HG03280 (cell line): ENCODE results near the gene SEMA4G.

Experiments used
- ATAC-seq: cut with Tn5 transposase; IDR thresholded peaks from one replicate; pipeline ENCODE4 v1.9.1; 2021; ENCODE audit warnings: mild to moderate bottlenecking, moderate library complexity; ENCODE audit not compliant: unreplicated experiment

The SEMA4G gene

GRCh38 chr10:100969187-100970075 is at the start of gene SEMA4G:
TSS of gene SEMA4G (plus strand) at chr10:100969504. CDS start at chr10:100972913, 3,409 bp downstream.
- no peak for ATAC-seq

GRCh38 chr10:100923580-100923979 is 45.7 kb upstream of the SEMA4G start:
- ATAC-seq = no peak

- ATAC-seq = no peak
These were observed 42.0 kb upstream of the SEMA4G start for GRCh38 chr10:100927266-100927665.

- ATAC-seq = no peak
These were observed 41.3 kb upstream of the SEMA4G start for GRCh38 chr10:100928039-100928438.

DNA sequence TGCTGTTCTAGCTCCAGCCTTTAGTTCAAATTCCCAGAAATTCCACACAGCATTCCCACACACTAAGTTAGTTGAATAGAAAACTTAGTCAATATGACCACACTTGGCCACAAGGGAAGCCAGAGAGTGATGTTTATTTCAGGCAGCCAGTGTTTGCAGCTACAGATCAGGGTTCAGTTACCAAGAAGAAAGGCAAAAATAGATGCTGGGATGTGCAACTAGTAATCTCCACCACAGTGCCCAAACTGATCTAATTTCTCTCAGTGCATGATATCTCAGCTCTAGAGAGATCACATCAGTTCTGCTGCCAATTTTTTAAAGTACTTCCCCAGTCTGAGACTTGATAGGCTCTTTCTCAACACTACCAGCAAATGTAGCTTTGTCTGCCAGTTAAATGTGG is 38.9 kb upstream of the SEMA4G start:
- ATAC-seq = no peak

DNA sequence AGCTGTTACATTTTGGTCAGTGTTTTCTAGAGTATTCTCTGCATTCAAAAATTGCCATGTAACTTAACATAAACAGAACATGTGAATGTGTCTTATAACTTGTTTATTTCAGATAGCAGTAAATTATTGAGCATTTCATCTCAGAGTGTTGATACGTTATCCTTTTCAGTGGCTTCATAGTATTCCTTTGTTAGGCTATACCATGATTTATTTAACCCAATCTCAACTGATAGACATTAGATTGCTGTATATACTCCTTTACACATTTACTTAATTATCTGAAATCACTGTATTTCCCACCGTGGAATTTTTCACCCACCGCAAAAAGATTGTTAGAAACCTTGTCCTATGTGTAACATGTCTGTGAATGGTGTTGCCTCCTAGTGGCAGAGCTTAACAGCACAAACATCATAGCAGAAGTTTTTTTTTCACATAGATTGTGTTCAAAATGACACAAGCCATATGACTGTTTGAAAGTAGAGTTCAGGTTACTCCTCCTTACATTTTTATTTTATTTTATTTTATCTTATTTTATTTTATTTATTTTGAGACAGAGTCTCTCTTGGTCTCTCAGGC is 35.1 kb upstream of the SEMA4G start:
- no peak for ATAC-seq

DNA sequence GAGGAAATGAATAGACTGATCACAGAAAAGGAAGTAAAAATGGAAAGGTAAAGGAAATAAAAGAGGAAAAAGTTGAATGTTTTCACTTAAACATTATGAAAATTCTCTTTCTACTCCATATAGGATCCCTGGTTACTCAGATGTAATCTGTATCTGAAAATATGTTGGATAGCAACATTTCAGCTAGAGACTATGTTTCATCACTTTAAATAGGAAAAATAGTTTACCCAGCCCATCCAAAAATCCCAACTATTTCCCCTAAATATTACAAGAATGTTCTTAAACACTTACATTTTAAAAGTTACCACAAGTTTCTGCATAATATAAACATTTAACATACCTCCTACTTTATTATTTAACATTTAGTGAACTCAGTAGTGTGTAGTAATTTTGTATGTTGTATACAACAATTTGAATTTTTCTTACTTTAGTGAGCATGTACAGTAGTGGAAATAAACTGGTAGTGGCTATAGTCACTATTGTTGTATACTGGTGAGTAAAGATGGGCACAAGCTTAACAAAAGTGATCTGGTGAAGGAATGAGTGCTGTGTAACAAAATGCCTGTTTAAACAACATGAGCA is 29.4 kb upstream of the SEMA4G start:
- ATAC-seq = no peak

DNA sequence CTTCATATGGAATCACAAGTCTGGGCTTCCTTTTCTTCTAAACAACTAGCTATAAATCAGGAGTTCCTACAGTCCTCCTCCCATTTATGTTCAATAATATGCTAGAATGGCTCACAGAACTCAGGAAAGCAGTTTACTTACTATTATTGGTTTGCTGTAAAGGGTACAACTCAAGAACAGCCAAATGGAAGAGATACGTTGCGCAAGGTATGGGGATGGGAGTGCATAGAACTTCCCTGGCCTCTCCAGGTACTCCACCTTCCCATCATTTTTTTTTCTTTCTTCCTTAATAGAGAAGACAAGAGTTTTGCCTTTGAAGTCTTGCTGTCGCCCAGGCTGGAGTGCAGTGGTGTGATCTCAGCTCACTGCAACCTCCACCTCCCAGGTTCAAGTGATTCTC is 27.1 kb upstream of the SEMA4G start:
- no peak for ATAC-seq

- ATAC-seq = no peak
These were observed 25.8 kb upstream of the SEMA4G start for GRCh38 chr10:100943508-100943907.

DNA sequence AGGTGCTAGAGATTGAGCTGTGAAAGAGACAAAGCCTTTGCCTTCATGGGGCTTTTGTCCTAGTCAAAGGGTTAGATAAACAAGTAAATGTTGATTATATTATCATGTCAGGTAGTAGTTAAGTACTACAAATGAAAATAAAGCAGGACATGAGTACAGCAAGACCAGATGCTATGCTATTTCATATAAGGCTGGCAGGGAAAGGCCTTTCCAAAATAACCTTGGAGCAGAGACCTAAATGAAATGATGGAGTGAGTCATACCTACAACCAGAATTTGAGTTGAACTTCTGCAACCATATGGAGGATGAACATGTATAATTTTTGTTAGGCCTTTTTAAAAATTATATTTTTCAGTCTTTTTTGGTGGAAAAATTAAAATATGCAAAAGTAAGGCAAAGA is 23.6 kb upstream of the SEMA4G start:
- ATAC-seq = no peak

- no peak for ATAC-seq
These were observed 20.4 kb upstream of the SEMA4G start for GRCh38 chr10:100948916-100949315.

GRCh38 chr10:100960251-100960650 is 9.1 kb upstream of the SEMA4G start:
- ATAC-seq = no peak

GRCh38 chr10:100962351-100963080 is 6.8 kb upstream of the SEMA4G start:
- ATAC-seq = no peak

DNA sequence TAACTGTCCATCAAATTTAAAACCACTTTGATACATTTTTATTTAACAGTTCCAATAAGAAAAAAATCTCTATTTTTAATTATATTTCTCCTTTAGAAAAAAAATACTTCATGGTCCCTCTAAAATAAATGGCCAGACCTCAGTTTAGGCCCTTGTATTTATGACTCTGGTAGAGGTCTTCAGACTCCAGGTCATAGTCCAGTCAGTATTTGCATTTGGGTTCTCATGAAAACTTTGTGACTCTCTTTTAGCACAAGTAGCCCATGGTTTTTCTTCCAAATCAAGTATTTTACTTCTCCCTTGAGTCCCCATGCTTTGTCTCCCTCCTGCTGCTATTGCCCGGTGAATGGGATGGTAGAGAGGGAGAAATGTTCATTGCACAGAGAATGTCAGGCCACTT is 5.5 kb upstream of the SEMA4G start:
- no peak for ATAC-seq

DNA sequence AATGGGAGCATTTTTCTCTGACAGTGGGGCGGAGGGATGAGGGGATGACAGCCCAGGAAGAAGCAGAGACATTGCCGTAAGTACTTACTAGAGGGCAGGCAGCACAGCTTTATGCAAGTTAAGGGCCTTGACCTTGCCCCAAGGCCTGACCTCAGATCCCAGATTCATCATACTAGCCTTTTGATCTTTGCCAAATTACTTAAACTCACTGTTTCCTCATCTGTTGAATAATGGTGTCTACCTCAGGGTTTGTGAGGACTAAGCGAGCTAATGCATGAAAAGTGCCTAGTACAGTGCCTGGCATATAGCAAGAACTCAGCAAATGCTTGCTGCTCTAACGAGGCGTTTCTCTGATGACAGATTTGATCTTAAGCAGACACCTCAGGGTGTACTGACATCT is 3.5 kb upstream of the SEMA4G start:
- ATAC-seq = no peak

DNA sequence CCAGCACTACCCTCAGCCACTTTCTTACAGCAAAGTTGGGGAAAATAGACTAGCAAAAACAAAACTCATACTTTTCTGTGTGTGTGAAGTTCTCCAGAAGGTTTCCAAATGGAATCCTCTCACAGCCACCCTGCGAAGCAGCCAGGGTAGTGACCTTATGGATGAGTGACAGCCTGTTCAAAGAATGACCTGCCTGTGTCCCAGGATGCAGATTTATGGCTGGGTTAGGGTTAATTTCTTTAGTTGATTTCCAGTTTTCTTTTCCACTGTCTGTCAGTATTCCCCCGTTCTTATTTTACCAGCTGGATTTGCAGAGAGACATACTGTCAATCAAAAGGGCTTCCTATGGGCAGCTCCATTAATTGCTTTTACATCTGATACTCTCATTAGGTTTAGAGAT is 2.4 kb upstream of the SEMA4G start:
- ATAC-seq = no peak

- ATAC-seq = no peak
These were observed 2.0 kb upstream of the SEMA4G start for GRCh38 chr10:100967332-100967731.

GRCh38 chr10:100968062-100968736 is 1.1 kb upstream of the SEMA4G start:
- ATAC-seq = no peak

DNA sequence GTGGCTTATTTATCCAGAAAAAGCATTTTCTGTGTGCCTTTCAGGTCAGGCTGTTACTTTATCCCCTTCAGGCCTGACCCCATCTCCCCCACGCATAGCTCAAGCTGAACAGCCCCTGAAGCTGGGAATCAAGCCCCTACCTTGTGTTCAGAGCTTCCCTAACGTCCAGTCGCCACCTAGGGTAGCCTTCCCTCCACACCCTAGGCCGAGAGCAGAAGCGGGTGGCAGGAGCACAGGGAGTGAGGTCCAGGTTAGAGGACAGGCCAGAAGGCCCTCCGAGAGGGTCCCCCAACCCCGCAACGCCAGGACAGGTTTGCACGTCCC is 479 bp upstream of the SEMA4G start:
- no peak for ATAC-seq

DNA sequence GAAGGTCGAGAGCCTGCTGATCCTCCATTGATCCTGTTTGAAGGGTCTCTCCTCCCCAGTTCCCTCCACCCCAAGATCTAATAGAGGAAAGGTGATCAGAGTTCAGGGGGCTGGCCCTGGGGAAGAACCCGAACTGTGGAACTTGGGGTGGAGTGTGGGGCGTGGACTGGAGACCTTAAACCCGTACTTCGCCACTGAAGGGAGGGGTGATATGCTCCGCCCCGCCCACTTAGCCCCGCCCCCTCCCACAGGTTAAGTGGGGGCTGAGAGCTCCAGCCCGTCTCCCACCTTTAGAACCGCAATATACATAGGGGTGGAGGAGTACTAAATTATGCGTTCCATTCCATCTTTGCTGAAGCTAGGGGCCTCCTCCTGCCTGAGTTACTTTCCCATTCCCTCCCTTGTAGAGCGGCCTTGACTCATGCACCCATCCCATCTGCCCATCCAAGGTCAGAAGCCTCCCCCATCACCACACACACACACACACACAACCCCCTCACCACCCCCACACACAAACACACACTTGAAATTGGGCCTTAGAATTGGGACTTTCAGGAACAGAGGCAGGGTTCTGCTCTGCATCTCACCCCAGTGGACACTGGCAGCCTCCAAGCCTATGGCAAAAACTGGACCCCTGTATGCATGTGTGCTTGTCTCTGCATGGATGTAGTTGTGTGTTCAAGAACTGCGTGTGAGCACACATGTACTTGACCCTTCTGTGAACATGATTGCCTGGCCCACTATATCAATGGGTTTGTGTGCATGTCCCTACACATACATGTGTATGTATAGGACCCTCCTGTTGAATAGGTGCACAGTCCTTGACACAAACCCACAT is 991 bp downstream of the SEMA4G start:
- no peak for ATAC-seq
